ENCODE data around the gene PCID2. TPM values are rescaled to one million over a fixed set of nuclear protein-coding genes. Genes with fewer than 3 reads are reported as not detected.

The PCID2 gene
- total and polyA plus RNA-seq, 2 experiments from 2014 or later, result 79.6 to 107 TPM

- TF ChIP-seq ZNF462 (CRISPR knock-in tag; IDR thresholded peaks at IDR 0.05), result no peak
- no peak for TF ChIP-seq CTCF (conservative IDR thresholded peaks at IDR 0.05; ENCODE audit: low read depth in 2 of 2)
- no peak for TF ChIP-seq REST (IDR thresholded peaks at IDR 0.05; ENCODE audit: unreplicated experiment)
Observed at GRCh38 chr13:113176822-113177221, 31.6 kb downstream of the PCID2 start (continued).
